Stimulated activated CD8-positive, alpha-beta memory T cell treated with anti-CD3 and anti-CD28 coated beads, Interleukin-2, amount 100 ng/mL, for 48 hours (primary cell): ENCODE data around the gene RHBDF1.
"Not testable (repeated sequence)": the region's sequence is repeated elsewhere in the genome, so short reads cannot be mapped to it uniquely, and the experiment has no call there.

Source experiments
- DNase-seq, 2 donors: peaks; one replicate each; pipeline ENCODE4 v3.0.0-alpha.2; 2020; ENCODE audit warnings: low read depth in 2 of 2

RHBDF1 gene

DNA sequence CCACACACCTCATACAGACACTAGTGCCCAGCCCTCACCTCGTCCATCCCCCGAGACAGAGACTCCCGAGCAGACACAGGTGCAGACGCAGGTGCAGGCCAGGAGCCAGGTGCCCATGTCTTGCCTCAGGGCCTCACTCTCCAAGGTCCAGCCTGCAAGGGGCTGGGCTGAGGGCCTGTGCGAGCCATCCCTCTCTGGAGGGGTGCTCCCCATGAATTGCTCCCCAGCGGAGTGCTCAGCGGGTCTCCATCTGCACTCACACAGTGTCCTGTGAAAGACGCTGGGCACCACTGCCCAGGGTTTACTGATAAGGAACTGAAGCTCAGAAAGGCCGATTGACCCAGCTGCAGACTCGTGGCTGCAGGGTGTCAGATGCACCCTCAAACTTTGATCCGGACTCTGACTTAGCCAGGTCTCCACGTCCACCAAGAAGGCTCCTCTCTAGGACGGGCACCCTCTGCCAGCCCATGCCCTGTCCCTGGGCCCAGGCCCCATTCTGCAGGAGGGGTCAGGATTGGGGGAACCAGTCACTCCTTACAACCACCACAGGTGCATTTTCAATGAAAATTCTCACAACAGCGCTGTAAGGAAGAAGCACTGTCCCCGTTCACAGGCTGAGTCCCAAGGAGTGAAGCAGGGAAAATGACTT is 36.0 kb downstream of the RHBDF1 start:
- DNase-seq: no peak

DNA sequence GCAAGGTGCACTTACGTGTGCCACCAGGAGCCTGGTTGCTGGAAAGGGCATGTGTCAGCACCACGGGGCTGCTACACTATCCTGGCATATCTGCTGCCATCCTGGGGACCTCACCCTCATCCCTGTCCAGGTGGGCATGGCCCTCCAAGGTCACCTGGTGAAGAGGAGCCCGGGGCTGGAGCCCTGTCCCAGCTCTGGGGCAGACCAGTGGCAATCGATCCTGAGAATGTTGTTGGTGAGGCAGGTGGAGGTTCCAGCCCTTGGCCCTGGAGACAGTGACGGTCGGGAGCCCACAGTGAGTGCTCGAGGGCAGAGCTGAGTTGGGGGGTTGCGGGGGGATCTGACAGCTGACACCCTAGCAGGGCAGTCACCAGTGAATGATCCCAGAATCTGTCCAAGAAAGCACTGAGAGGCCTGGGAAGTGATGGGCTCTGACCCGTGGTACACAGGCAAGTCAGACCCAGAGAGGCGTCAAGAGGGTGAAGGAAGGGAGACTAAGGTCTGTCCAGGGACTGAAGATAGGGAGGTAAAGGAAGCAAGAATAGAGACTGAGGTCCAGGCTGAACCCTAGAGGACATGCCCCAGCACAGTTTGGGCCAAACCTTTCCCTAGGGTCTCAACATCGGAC is 36.6 kb downstream of the RHBDF1 start:
- no peak for DNase-seq

DNA sequence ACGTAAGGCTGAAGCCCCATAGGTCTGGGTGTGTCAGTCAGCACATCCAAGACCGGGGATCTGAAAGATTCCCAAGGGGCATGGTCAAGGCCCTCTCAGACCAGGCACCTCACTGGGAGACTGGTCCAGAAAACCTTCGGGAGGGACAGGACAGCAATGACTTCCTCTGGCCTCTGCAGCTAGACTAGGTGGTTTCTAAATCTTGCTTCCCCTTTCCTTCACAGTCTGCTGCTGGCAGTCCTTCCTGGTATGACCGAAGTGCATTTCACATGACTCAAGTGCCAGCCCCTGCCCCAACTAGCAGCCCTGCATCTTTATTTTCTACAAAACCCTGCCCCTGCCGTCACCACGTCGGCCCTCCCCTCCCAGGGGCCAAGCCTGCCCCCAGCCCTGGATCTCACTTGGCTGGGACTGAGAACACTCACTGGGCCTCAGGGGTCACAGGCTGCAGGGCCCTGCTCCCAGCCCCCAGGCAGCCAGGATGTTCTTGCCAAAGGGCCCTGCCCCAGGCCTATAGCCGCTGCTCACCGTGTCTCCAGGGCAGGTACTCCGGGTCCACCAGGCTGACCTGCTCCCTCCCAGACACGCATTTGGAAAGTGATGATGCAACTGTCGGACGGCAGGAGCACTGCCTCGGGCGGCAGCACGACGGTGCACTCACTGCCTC is 37.3 kb downstream of the RHBDF1 start:
- no peak for DNase-seq

DNA sequence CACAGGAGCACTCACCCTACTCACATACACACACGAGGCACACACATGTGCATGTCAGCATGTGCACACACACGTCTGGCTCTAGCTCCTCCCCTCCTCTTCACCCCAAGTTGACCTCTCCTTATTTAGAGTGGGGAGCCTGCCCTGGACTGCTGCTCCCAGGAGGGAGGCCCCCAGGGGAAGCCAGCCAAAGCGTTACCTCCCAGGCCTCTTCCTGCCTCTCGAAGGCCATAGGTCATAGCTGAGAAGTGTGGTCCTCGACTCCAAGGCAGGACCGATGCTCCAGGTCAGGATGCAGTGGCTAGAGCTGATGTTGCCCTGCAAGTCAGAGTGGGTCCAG is 37.8 kb downstream of the RHBDF1 start:
- DNase-seq: no peak

GRCh38 chr16:33877-34647 is 38.4 kb downstream of the RHBDF1 start:
- no peak for DNase-seq

GRCh38 chr16:33154-33876 is 39.1 kb downstream of the RHBDF1 start:
- DNase-seq: not testable (repeated sequence)

DNA sequence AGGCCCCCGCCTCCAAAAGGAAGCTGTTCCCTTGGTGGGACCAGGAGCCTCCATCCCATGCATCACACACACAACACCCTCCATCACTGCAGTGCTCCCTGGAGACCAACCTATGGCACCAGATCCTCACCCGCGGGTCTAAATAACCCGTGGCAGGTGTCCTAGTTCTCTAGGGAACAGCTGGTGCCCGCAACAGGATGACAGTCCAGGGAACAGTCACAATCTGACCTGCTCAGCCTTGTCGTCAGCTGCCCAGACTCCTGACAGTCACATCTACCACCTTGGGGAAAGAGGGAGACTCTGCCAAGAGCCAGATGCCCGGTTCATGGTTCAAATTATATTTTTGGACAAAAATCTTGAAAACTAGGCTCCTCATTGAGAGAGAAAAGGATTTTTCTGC is 41.8 kb downstream of the RHBDF1 start:
- DNase-seq: not testable (repeated sequence)

GRCh38 chr16:25926-26348 is 46.5 kb downstream of the RHBDF1 start:
- not testable (repeated sequence) for DNase-seq

DNA sequence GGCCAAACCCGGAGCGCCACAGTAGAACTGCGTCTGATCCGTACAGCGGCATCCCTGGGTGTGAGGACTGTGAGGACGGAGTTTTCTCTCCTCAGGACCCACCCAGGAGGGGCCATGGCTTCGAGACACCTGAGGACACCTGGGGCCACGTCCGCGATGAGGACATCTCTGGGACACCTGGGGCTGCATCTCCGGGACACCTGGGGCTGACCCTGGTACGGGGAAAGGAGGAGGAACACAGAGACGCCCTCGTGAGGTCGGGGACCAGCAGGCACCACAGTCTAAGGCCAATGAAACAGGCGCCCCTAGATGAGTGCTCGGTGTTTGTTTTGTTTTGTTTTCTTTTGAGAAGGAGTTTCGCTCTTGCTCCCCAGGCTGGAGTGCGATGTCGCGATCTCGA is 48.3 kb downstream of the RHBDF1 start:
- DNase-seq: not testable (repeated sequence)

DNA sequence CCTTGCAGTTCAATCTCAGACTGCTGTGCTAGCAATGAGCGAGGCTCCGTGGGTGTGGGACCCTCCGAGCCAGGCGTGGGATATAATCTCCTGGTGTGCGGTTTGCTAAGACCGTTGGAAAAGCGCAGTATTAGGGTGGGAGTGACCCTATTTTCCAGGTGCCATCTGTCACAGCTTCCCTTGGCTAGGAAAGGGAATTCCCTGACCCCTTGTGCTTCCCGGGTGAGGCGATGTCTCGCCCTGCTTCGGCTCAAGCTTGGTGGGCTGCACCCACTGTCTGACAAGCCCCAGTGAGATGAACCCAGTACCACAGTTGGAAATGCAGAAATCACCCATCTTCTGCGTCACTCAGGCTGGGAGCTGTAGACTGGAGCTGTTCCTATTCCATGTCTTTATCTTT is 51.5 kb downstream of the RHBDF1 start:
- DNase-seq: not testable (repeated sequence)

DNA sequence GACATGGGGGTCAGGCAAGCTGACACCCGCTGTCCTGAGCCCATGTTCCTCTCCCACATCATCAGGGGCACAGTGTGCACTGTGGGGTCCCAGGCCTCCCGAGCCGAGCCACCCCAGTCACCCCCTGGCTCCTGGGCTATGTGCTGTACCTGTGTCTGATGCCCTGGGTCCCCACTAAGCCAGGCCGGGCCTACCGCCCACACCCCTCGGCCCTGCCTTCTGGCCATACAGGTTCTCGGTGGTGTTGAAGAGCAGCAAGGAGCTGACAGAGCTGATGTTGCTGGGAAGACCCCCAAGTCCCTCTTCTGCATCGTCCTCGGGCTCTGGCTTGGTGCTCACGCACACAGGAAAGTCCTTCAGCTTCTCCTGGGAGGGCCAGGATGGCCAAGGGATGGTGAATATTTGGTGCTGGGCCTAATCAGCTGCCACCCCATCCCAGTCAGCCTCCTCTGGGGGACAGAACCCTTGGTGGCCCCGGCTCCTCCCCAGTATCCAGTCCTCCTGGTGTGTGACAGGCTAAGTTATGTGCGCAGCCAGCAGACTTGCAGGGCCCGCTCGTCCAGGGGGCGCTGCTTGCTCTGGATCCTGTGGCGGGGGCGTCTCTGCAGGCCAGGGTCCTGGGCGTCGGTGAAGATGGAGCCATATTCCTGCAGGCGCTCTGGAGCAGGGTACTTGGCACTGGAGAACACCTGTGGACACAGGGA is 55.2 kb downstream of the RHBDF1 start:
- not testable (repeated sequence) for DNase-seq

GRCh38 chr16:10772-11171 is 61.7 kb downstream of the RHBDF1 start:
- DNase-seq: peak; percentile 70 to 93

DNA sequence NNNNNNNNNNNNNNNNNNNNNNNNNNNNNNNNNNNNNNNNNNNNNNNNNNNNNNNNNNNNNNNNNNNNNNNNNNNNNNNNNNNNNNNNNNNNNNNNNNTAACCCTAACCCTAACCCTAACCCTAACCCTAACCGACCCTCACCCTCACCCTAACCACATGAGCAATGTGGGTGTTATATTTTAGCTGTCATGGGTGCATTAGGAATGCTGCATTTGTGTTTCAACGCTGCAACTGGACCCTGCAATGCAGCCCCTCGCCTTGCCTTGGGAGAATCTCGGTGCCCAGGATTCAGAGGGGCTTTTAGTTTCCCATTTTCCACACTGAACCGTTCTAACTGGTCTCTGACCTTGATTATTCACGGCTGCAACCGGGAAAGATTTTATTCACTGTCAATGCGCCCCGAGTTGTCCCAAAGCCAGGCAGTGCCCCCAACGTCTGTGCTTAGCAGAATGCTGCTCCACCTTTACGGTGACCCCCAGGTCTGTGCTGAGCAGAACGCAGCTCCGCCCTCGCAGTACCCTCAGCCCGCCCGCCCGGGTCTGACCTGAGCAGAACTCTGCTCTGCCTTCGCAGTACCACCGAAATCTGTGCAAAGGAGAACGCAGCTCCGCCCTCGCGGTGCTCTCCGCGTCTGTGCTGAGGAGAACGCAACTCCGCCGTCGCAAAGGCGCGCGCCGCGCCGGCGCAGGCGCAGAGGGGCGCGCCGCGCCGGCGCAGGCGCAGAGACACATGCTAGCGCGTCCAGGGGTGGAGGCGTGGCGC is 62.3 kb downstream of the RHBDF1 start:
- DNase-seq: no peak
